LNCAP (cell line): ENCODE results near the gene ELMO2.

ENCODE experiments used
- TF ChIP-seq, protein P1 (sequence below): fragments of 450-650 bp; IDR thresholded peaks from 2 replicates; pipeline ENCODE4 v1.5.1; 2017; ENCODE audit warnings: mild to moderate bottlenecking

Gene ELMO2

DNA sequence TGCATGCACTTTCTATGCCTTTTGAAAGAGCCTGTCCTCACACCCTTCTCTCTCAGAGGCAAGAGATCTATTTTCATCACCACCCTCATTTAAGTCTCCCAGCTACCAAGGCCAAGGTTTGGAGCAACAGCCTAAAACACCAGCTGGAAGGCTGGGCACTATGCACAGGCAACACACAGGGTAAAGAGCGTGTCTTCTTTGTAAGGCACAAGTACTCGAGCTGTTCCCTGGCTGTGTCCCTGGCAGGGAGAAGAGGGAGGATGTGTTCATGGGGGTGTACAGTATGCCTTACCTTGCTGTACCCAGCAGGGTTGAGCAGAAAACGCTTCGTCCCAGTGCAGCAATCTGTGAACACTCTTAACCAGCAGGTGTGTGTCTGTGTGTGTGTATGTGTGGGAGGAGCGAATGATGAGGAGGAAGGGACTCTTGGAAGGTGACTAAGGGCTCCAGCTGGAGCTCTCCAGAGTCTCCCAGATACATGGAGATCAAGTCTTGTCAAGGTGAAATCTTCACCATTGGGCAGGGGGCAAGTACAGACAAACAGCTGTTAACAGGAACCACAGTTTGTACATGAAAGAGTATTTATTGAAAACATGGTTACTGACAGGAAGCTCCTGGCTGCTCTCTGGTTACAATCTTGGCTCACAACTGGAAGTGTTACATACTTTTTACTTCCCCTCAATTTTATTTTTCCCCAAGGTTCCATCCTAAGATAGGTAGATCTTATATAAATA is 40.8 kb downstream of the ELMO2 start:
- TF ChIP-seq, protein P1, sequence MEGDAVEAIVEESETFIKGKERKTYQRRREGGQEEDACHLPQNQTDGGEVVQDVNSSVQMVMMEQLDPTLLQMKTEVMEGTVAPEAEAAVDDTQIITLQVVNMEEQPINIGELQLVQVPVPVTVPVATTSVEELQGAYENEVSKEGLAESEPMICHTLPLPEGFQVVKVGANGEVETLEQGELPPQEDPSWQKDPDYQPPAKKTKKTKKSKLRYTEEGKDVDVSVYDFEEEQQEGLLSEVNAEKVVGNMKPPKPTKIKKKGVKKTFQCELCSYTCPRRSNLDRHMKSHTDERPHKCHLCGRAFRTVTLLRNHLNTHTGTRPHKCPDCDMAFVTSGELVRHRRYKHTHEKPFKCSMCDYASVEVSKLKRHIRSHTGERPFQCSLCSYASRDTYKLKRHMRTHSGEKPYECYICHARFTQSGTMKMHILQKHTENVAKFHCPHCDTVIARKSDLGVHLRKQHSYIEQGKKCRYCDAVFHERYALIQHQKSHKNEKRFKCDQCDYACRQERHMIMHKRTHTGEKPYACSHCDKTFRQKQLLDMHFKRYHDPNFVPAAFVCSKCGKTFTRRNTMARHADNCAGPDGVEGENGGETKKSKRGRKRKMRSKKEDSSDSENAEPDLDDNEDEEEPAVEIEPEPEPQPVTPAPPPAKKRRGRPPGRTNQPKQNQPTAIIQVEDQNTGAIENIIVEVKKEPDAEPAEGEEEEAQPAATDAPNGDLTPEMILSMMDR: no peak

DNA sequence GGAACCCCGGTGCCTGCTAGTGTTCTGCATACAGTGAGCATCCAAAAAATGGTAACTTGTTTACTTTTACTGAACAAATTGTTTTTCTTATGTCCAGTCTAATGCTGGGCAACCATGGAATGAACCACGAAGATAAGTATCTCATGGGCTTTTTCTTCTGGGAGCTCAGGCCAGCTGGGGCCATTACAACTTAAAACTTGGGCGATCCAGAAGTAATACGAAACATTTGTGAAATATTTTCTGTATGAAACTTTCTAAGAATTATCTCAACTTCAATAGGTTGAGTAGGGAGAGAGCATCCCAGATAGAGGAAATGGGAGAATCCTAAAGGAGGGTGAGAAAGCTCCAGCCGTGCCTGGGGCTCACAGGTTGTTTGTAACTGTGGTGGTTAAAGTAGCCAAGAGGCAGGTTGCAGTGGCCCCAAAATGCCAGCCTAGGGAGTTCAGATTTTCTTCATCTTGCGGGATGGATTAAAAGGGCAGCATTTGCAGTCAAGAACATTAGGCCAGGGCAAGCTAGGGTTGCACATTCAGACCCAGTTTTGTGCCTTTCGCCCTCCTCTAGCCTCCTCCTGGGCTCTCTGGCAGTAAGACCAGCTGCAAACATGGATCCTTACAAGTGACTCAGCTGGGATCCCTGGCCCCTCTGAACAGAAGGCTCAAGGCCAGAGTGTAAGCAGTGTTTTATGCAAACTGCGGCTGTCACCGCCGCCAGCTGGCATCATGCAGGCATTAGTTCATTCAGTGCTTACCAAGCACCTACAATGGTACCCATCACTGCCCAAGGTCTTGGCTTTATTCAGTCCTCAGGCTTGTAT is 41.5 kb downstream of the ELMO2 start:
- TF ChIP-seq, protein P1: no peak

GRCh38 chr20:46363874-46364669 is 42.3 kb downstream of the ELMO2 start:
- TF ChIP-seq, protein P1: no peak

DNA sequence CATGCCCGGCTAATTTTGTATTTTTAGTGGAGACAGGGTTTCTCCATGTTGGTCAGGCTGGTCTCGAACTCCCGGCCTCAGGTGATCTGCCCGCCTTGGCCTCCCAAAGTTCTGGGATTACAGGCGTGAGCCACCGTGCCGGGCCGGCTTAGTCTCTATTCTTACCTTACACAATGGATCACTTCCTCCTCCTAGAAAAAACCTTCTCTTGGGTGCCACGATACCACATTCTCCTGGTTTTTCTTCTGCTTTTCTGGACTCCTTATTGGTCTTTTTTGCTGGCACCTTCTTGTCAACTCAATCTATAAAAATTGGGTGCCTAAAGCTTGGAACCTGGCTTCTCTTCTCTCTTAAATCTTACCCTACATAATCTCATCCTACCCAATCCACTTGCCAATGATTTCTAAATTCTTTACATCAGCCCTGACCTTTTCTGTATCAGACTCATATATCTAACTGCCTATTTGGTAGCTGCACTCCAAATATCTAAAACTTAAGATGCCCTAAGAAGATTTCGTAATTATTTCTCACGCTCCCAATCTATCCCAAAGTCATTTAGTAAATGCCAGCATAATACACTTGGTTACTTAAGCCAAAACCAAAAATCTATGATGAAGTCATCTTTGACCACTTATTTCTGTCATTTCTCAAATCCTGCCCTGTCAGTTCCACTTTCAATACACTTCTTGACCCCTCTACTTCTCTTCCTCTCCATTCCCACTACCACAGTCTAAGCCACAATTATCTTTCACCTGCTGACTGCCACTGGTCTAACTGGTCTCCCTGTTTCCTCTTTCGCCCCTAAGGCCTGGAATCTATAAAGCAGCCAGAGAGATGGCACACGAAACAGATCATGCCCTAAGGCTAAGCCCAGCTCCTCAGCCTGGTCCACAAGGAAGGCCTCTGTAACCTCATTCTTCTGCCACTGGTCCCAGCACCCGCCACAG is 43.2 kb downstream of the ELMO2 start:
- TF ChIP-seq, protein P1: no peak

- TF ChIP-seq, protein P1: no peak
Observed at GRCh38 chr20:46361811-46362210, 44.6 kb downstream of the ELMO2 start.

- TF ChIP-seq, protein P1: no peak
Observed at GRCh38 chr20:46361381-46361780, 45.0 kb downstream of the ELMO2 start.
